Chondrocyte (in vitro differentiated cells): ENCODE measurements around the gene IL16. TPM values are rescaled to one million over a fixed set of nuclear protein-coding genes. Genes with fewer than 3 reads are reported as not detected.
"Not testable (repeated sequence)": the region's sequence is repeated elsewhere in the genome, so short reads cannot be mapped to it uniquely, and the experiment has no call there.

ENCODE experiments used
- DNase-seq: peaks from one replicate; pipeline ENCODE4 v3.0.0; 2021; ENCODE audit warnings: mixed read lengths, low spot score
- H3K27ac Mint-ChIP-seq: one replicate; pipeline ENCODE4 v1.8.0; 2021; ENCODE audit warnings: mild to moderate bottlenecking, moderate library complexity, mixed read lengths; ENCODE audit not compliant: unreplicated experiment
- H3K27me3 Mint-ChIP-seq: 2 replicates; pipeline ENCODE4 v1.8.0; 2021; ENCODE audit warnings: low read depth, mixed read lengths
- H3K36me3 Mint-ChIP-seq: 2 replicates; pipeline ENCODE4 v1.8.0; 2021; ENCODE audit warnings: low read depth, mixed read lengths
- H3K4me1 Mint-ChIP-seq: 2 replicates; pipeline ENCODE4 v1.8.0; 2021; ENCODE audit warnings: low read depth, mild to moderate bottlenecking, mixed read lengths
- H3K4me3 Mint-ChIP-seq: one replicate; pipeline ENCODE4 v1.8.0; 2021; ENCODE audit warnings: mild to moderate bottlenecking, moderate library complexity, mixed read lengths; ENCODE audit not compliant: unreplicated experiment
- H3K9me3 Mint-ChIP-seq: 2 replicates; pipeline ENCODE4 v1.8.0; 2021; ENCODE audit warnings: low read depth, mixed read lengths
- total RNA-seq: library from RNA; stranded (reverse); gene quantifications from 3 replicates; pipeline ENCODE4 v1.2.1, GENCODE V29; 2021
- TF ChIP-seq, protein P1 (sequence below): fragments of 200-600 bp; sonication (generic); IDR thresholded peaks from 2 replicates; pipeline ENCODE4 v1.5.0; 2021; ENCODE audit warnings: antibody characterized with exemption, mild to moderate bottlenecking, moderate library complexity

The IL16 gene
- total RNA-seq, 1 donor from 2014 or later = 2.0 TPM

- H3K4me1 Mint-ChIP-seq = peaks cover 51% of the 10 kb centered on the region
- no peak overlapping the region for H3K4me3 Mint-ChIP-seq
- no peaks in the 10 kb centered on the region for H3K9me3 Mint-ChIP-seq
- H3K36me3 Mint-ChIP-seq = peaks cover 2% of the 10 kb centered on the region
- no peak for DNase-seq
- TF ChIP-seq, protein P1, sequence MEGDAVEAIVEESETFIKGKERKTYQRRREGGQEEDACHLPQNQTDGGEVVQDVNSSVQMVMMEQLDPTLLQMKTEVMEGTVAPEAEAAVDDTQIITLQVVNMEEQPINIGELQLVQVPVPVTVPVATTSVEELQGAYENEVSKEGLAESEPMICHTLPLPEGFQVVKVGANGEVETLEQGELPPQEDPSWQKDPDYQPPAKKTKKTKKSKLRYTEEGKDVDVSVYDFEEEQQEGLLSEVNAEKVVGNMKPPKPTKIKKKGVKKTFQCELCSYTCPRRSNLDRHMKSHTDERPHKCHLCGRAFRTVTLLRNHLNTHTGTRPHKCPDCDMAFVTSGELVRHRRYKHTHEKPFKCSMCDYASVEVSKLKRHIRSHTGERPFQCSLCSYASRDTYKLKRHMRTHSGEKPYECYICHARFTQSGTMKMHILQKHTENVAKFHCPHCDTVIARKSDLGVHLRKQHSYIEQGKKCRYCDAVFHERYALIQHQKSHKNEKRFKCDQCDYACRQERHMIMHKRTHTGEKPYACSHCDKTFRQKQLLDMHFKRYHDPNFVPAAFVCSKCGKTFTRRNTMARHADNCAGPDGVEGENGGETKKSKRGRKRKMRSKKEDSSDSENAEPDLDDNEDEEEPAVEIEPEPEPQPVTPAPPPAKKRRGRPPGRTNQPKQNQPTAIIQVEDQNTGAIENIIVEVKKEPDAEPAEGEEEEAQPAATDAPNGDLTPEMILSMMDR = no peak
- no peaks in the 10 kb centered on the region for H3K27me3 Mint-ChIP-seq
- H3K27ac Mint-ChIP-seq = no peak overlapping the region
Measured at GRCh38 chr15:81329446-81329845, 132.8 kb downstream of the IL16 start.

DNA sequence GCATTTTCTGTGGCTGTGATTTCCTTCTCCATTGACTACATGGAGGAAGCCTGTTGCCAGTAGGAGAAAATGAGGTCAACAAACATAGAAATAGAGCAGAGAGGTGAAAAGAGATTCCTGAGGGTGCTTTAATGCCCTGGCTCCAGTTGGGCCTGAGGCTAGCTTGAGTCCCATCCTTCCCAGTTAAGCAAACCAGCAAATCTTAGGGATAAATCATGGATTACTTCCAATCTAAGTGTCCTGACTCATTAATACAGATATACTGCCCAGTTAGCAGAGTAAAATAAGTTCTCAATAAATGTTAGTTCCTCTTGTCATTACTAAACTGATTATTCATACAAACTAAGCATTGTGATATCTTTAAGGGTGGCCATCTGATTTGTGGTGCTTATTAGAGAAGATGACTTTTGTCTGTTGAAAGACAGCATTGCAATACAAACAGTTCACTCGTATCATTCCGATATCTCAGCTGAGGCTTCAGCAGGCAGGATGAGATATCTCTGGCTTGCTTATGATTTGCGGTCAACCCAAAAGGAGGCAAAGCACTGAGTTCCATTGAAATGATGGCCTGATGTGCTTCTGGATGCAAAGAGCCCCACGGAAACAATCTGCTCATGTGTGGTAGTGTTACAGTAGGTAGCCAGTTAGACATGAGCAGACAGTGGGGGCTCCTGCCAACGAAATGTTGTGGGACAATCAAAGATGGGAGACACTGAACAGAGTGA is 133.8 kb downstream of the IL16 start:
- Mint-ChIP-seq H3K27ac (no peak overlapping the region), H3K4me1 (peaks cover 46% of the 10 kb centered on the region), H3K27me3 (no peaks in the 10 kb centered on the region), H3K36me3 (peaks cover 2% of the 10 kb centered on the region), H3K4me3 (no peak overlapping the region), H3K9me3 (no peaks in the 10 kb centered on the region)
- TF ChIP-seq, protein P1 = no peak
- DNase-seq = no peak

GRCh38 chr15:81331141-81331540 is 134.5 kb downstream of the IL16 start:
- Mint-ChIP-seq H3K27ac (peak overlapping the region; percentile 47), H3K4me1 (peaks cover 45% of the 10 kb centered on the region)
- not testable (repeated sequence) for DNase-seq, H3K4me3 Mint-ChIP-seq, H3K36me3 Mint-ChIP-seq, H3K27me3 Mint-ChIP-seq, H3K9me3 Mint-ChIP-seq

DNA sequence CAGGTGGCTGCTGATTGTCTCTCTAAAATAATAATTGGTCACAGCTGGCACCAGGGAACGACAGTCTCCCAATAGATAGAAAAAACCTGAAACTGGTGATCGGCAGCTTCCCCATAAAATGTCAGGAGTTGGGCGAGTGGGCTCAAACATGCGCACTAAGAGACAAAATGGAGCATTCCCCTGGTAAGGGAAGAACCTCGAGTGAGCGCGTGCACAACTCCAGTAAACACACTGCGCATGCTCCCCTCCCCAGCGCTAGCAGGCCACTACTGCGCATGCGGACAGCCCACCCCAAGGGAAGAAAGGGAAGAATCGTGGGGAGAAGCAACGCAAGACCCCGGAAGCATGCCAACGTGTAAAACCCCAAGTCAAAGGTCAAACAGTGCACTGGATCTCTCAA is 134.9 kb downstream of the IL16 start:
- Mint-ChIP-seq H3K4me3 (no peak overlapping the region), H3K27ac (peak overlapping the region; percentile 47), H3K4me1 (peaks cover 41% of the 10 kb centered on the region), H3K9me3 (no peaks in the 10 kb centered on the region), H3K36me3 (peaks cover 2% of the 10 kb centered on the region), H3K27me3 (no peaks in the 10 kb centered on the region)
- TF ChIP-seq, protein P1 = no peak
- DNase-seq = no peak

GRCh38 chr15:81332326-81332725 is 135.6 kb downstream of the IL16 start:
- Mint-ChIP-seq H3K9me3 (no peaks in the 10 kb centered on the region), H3K4me3 (no peak overlapping the region), H3K27ac (no peak overlapping the region), H3K36me3 (peaks cover 2% of the 10 kb centered on the region), H3K27me3 (no peaks in the 10 kb centered on the region), H3K4me1 (peaks cover 41% of the 10 kb centered on the region)
- DNase-seq = no peak
- TF ChIP-seq, protein P1 = no peak

DNA sequence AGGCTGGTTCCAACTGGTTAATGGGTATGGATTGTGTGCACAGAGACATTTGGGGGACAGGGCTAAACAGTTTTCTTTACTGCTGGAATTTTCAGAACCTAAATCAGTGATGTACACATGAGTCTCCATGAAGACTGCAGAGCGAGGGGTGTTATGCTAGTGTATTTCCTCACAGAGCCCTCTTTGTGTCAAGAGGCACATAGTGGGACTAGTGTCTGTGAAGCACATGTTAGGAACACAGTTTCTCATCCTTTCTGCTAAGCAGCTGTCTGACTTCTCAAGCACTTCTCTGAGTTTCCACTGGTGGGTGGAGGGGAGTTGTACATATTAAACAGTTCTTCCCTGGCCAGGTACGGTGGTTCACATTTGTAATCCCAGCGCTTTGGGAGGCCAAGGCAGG is 136.7 kb downstream of the IL16 start:
- TF ChIP-seq, protein P1 = no peak
- H3K9me3 Mint-ChIP-seq = no peaks in the 10 kb centered on the region
- H3K4me3 Mint-ChIP-seq = no peak overlapping the region
- H3K36me3 Mint-ChIP-seq = peaks cover 2% of the 10 kb centered on the region
- H3K27me3 Mint-ChIP-seq = no peaks in the 10 kb centered on the region
- no peak overlapping the region for H3K27ac Mint-ChIP-seq
- no peak for DNase-seq
- H3K4me1 Mint-ChIP-seq = peaks cover 41% of the 10 kb centered on the region
